GM15510 (cell line): ENCODE results near the gene TAOK3.

Experiments used
- POLR2A ChIP-seq: IDR thresholded peaks from 3 replicates; pipeline ENCODE4 v1.6.1; 2011; ENCODE audit warnings: borderline replicate concordance; ENCODE audit not compliant: insufficient read length; ENCODE audit errors: extremely low read depth

Gene TAOK3

GRCh38 chr12:118237908-118238307, 134.8 kb downstream of the TAOK3 start:
- no peak for TF ChIP-seq POLR2A

GRCh38 chr12:118237052-118237665, 135.5 kb downstream of the TAOK3 start:
- no peak for TF ChIP-seq POLR2A

DNA sequence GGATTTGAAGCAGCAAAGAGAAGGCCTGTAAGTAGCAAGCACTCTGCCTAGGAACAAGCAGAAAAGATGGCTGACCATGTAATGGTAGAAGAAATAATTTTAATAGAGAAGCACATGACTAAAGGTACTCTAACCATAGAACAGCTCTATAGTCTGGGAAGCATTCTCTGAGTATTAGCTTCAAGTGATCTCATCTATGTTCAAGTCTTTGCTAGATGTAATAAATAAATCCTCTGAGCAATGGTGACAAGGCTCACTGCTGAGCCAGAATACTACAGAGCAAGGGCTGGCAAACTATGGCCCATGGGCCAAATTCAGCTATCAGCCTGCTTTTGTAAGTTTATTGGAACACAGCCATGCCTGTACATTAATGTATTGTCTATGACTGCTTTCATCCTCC, 152.0 kb downstream of the TAOK3 start:
- no peak for TF ChIP-seq POLR2A

DNA sequence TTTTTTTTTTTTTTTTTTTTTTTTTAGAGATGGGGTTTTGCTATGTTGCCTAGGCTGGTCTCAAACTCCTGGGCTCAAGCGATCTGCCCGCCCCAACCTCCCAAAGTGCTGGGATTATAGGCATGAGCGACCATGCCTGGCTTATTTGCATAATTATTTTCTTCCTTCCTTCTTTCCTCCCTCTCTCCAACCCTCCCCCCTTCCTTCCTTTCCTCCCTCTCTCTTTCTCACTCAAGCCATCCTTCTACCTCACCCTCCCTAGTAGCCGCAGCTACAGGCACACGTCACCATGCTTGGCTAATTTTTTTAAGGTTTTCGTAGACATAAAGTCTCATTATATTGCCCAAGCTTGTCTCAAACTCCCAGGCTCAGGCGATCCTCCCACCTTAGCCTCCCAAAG, 152.9 kb downstream of the TAOK3 start:
- TF ChIP-seq POLR2A = no peak

- no peak for TF ChIP-seq POLR2A
These were observed 153.6 kb downstream of the TAOK3 start for GRCh38 chr12:118219106-118219505.

GRCh38 chr12:118213452-118213851, 159.3 kb downstream of the TAOK3 start:
- no peak for TF ChIP-seq POLR2A

DNA sequence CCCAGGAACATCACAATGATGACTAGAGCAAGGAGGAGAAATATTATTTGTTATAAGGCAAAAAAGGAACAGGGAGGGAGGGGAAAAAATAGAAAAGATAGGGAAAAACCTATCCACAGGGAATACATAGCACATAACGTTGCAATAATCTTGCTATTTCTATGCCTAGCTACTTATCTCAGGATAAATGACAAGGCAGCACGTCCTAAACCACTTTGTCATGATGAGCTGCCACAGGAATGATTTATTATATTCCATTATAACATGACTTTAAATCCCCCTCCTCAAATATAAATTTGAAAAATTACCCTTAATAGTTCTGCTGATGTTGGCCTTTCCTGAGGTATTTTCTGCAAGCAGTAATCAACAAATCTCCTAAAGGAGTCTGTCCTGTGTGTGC, 160.1 kb downstream of the TAOK3 start:
- no peak for TF ChIP-seq POLR2A

- TF ChIP-seq POLR2A = no peak
These were observed 166.6 kb downstream of the TAOK3 start for GRCh38 chr12:118206107-118206412.

DNA sequence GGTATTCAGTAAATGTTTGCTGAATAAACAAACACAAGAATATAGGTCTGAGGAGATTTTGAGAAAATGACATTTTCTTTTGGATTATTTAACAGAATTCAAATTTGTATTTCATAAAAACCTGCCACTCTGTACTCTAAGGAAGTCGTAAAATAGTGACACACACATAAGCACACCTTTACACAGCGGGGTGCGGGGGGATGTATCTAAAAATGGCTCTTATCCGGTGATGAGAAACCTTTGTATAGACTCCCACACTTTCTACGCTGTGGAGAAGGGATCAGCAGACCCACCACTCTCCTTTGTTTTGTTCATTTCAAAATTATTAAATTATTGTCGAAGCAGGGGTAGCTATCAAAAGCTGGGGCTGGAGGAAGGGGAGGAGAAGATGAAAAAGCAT, 178.7 kb downstream of the TAOK3 start:
- no peak for TF ChIP-seq POLR2A

DNA sequence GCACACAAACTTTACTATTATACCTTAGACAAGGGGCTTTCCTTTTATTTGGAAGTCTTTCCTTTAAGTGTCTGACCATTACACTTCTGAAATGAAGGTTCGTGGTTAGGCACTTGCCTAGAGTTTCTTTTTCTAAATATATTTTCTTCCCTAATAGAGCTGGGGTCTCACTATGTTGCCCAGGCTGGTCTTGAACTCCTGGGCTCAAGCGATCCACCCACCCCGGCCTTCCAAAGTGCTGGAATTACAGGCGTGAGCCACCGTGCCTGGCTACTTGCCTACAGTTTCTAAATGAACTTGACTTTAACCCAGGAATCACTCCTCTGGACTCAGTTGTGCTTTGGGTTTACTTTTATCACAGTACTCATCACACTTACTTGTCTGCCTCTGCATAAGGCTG, 179.2 kb downstream of the TAOK3 start:
- no peak for TF ChIP-seq POLR2A

DNA sequence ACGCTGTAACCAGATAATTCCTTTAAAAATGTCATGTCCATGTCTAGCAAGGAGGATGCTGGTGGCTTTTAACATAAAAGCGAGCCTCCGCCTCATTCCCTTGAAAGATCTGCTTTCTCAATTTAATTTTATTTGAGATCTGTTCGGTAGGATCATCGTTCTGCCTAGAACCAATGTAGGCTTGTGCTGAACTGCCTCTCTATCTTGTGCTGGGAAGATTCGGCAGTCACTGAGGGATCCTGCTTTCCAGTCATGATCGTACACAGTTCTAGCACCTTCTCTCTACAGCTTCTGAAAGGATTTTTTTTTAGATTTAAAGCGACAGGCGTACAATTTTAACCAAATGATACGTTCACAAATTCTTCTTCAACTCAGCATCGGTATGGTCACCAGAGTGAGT, 182.4 kb downstream of the TAOK3 start:
- TF ChIP-seq POLR2A = no peak

DNA sequence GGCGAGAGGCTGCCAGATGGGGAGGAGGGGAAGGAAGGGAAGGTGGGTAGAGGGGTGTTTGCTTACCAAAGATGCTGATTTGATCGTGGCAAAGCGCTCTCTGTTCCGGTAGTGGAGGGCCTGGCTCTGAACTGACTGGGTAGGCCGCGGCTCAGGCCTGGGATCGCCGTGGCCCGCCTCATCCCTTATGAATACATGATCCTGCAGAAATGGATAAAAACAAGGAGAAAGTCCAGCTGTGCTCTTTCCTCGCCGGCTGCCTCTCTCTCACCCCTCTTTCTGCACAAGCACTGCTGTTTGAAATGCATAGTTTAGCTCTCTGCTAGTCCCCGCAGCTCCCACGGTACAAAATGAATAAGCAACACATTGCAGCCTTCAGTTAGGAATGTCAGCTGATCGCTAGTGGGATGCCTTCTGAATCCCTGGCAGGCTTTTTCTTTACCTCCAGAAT, 182.9 kb downstream of the TAOK3 start:
- TF ChIP-seq POLR2A = no peak

GRCh38 chr12:118188690-118189371, 183.9 kb downstream of the TAOK3 start:
- no peak for TF ChIP-seq POLR2A

GRCh38 chr12:118187751-118188435, 184.8 kb downstream of the TAOK3 start:
- no peak for TF ChIP-seq POLR2A

GRCh38 chr12:118185602-118186397, 186.9 kb downstream of the TAOK3 start:
- no peak for TF ChIP-seq POLR2A
